ENCODE results near the gene METTL8. TPM values are rescaled to one million over a fixed set of nuclear protein-coding genes. Genes with fewer than 3 reads are reported as not detected.

METTL8 gene
- polyA plus RNA-seq, 1 of the 3 experiments (the other 2 are of a cell fraction), result 5.1 TPM

- ChIA-PET POLR2A (no interaction called here), CTCF (no interaction called here)
- Histone ChIP-seq H3K79me2 (ENCODE audit: insufficient read depth) (0 out of 2 replicates have a peak, but pooled peaks cover 5% of the 10 kb centered on the region), H3K9me3 (no peaks in the 10 kb centered on the region), H3K27me3 (ENCODE audit: insufficient read depth) (no peaks in the 10 kb centered on the region), H2AFZ (ENCODE audit: low read depth) (no peak overlapping the region), H3F3A (replicated peaks; ENCODE audit: insufficient read depth) (peaks cover 16% of the 10 kb centered on the region), H3K4me2 (peak overlapping the region; percentile 15; the same call in 1 of the 2 replicates), H3K36me3 (replicated peaks in 1 of 2; ENCODE audit: control insufficient read depth in 1 of 2, insufficient read depth in 2 of 2, low read length in 1 of 2) (peaks cover 40 to 58% of the 10 kb centered on the region in 2 experiments), H3K4me3 (ENCODE audit: low read depth in 2 of 2, low read length in 1 of 2) (no peak overlapping the region), H4K20me1 (ENCODE audit: insufficient read depth) (no peaks in the 10 kb centered on the region), H3K27ac (ENCODE audit: low read depth in 2 of 2, low read length in 1 of 2) (peak overlapping the region in 1 of 2 experiments; percentile 53; a peak in 2 of 4 replicates), H3K9me2 (no peaks in the 10 kb centered on the region), H3K4me1 (ENCODE audit: control insufficient read depth in 1 of 2, insufficient read depth in 2 of 2, low read depth in 1 of 2, low read length in 1 of 2) (peaks cover 0 to 9% of the 10 kb centered on the region in 2 experiments; a peak in 1 of 4 replicates), H3K9ac (no peak overlapping the region)
- DNase-seq, result no peak
- TF ChIP-seq PBX3 (IDR thresholded peaks at IDR 0.05) (peak; percentile 74), NFIC (IDR thresholded peaks at IDR 0.05; ENCODE audit: borderline replicate concordance) (peak; percentile 24; the same call in 1 of the 2 replicates), MXI1 (IDR thresholded peaks at IDR 0.05; ENCODE audit: low read depth, low read length) (no peak), TCF12 (IDR thresholded peaks at IDR 0.05) (peak; percentile 20; the same call in 1 of the 2 replicates), JUND (IDR thresholded peaks at IDR 0.05) (peak; percentile 34; the same call in 1 of the 2 replicates)
Measured at GRCh38 chr2:171451074-171451473, 17.3 kb upstream of the METTL8 start.

GRCh38 chr2:171447675-171448074 is 13.9 kb upstream of the METTL8 start:
- 0 out of 2 replicates have a peak, but pooled peaks have one; percentile 7 for TF ChIP-seq RAD21 (IDR thresholded peaks at IDR 0.05; ENCODE audit: low read length)
- no peak for TF ChIP-seq FOXJ3 (CRISPR knock-in tag; IDR thresholded peaks at IDR 0.05)
- no peak for TF ChIP-seq CTCF (IDR thresholded peaks at IDR 0.05)
- Histone ChIP-seq H3K27me3 (ENCODE audit: insufficient read depth) (no peaks in the 10 kb centered on the region), H4K20me1 (ENCODE audit: insufficient read depth) (no peaks in the 10 kb centered on the region), H3K9ac (no peak overlapping the region), H3K79me2 (ENCODE audit: insufficient read depth) (no peaks in the 10 kb centered on the region), H2AFZ (ENCODE audit: low read depth) (no peak overlapping the region), H3K27ac (ENCODE audit: low read depth in 2 of 2, low read length in 1 of 2) (no peak overlapping the region), H3K4me2 (no peak overlapping the region), H3K9me2 (no peaks in the 10 kb centered on the region), H3F3A (replicated peaks; ENCODE audit: insufficient read depth) (peaks cover 16% of the 10 kb centered on the region), H3K4me3 (ENCODE audit: low read depth in 2 of 2, low read length in 1 of 2) (no peak overlapping the region), H3K4me1 (ENCODE audit: control insufficient read depth in 1 of 2, insufficient read depth in 2 of 2, low read depth in 1 of 2, low read length in 1 of 2) (peaks cover 0 to 9% of the 10 kb centered on the region in 2 experiments; a peak in 1 of 4 replicates), H3K9me3 (no peaks in the 10 kb centered on the region), H3K36me3 (replicated peaks in 1 of 2; ENCODE audit: control insufficient read depth in 1 of 2, insufficient read depth in 2 of 2, low read length in 1 of 2) (peaks cover 52 to 70% of the 10 kb centered on the region in 2 experiments)
- WGBS (ENCODE audit: low lambda C conversion rate), result 100% methylated on average over 2 of the region's 2 CpGs
- DNase-seq, result no peak
- ChIA-PET CTCF (interaction anchor here (0.6 kb wide), 1 partner anchor 653 kb away, joined by 5 read pairs; no protein-coding TSS in a partner anchor), POLR2A (interaction anchor here (0.8 kb wide), 1 partner anchor 63 kb away, joined by 4 read pairs; no protein-coding TSS in a partner anchor)

- H4K20me1 ChIP-seq (ENCODE audit: insufficient read depth), result no peaks in the 10 kb centered on the region
- no peak overlapping the region for H3K27ac ChIP-seq (ENCODE audit: low read depth in 2 of 2, low read length in 1 of 2)
- no peaks in the 10 kb centered on the region for H3K27me3 ChIP-seq (ENCODE audit: insufficient read depth)
- no peak overlapping the region for H2AFZ ChIP-seq (ENCODE audit: low read depth)
- ChIA-PET POLR2A (no interaction called here), CTCF (no interaction called here)
- H3K4me3 ChIP-seq (ENCODE audit: low read depth in 2 of 2, low read length in 1 of 2), result no peak overlapping the region
- H3K4me1 ChIP-seq (ENCODE audit: control insufficient read depth in 1 of 2, insufficient read depth in 2 of 2, low read depth in 1 of 2, low read length in 1 of 2), result no peaks in the 10 kb centered on the region
- H3K36me3 ChIP-seq (replicated peaks in 1 of 2; ENCODE audit: control insufficient read depth in 1 of 2, insufficient read depth in 2 of 2, low read length in 1 of 2), result peaks cover 66 to 89% of the 10 kb centered on the region in 2 experiments
- no peaks in the 10 kb centered on the region for H3K9me2 ChIP-seq
- no peak overlapping the region for H3K4me2 ChIP-seq
- H3K9me3 ChIP-seq, result no peaks in the 10 kb centered on the region
- no peak overlapping the region for H3K9ac ChIP-seq
- H3K79me2 ChIP-seq (ENCODE audit: insufficient read depth), result peaks cover 14% of the 10 kb centered on the region
- no peak for DNase-seq
- H3F3A ChIP-seq (replicated peaks; ENCODE audit: insufficient read depth), result peaks cover 10% of the 10 kb centered on the region
- TF ChIP-seq SIN3A (IDR thresholded peaks at IDR 0.05; ENCODE audit: borderline replicate concordance, low read depth, low read length) (no peak), JUND (IDR thresholded peaks at IDR 0.05) (no peak), CTCF (IDR thresholded peaks at IDR 0.05) (no peak), RXRA (IDR thresholded peaks at IDR 0.05; ENCODE audit: borderline replicate concordance, low read depth) (no peak), USF2 (IDR thresholded peaks at IDR 0.05; ENCODE audit: borderline replicate concordance, low read depth, low read length) (no peak), CHD2 (IDR thresholded peaks at IDR 0.05; ENCODE audit: low read length, partially characterized antibody) (no peak), GABPA (IDR thresholded peaks at IDR 0.05; ENCODE audit: low read depth) (no peak), FOXM1 (IDR thresholded peaks at IDR 0.05; ENCODE audit: low read depth) (no peak), YY1 (IDR thresholded peaks at IDR 0.05; ENCODE audit: low read depth) (no peak), FOXJ3 (CRISPR knock-in tag; IDR thresholded peaks at IDR 0.05) (no peak), GATA2 (CRISPR knock-in tag; IDR thresholded peaks at IDR 0.05) (no peak), MXI1 (IDR thresholded peaks at IDR 0.05; ENCODE audit: low read depth, low read length) (no peak), NFIC (IDR thresholded peaks at IDR 0.05; ENCODE audit: borderline replicate concordance) (no peak), RCOR1 (IDR thresholded peaks at IDR 0.05; ENCODE audit: low read length) (no peak)
Measured at GRCh38 chr2:171441470-171441869, 7.7 kb upstream of the METTL8 start.
